CD4-positive, alpha-beta memory T cell (primary cell): Measurements from ENCODE around the gene RPL41. TPM values are rescaled to one million over a fixed set of nuclear protein-coding genes. Genes with fewer than 3 reads are reported as not detected.

ENCODE experiments used
- CTCF ChIA-PET: fragments of 350-600 bp; sonication (Branson Sonifier 250); formaldehyde crosslinking; loops from one replicate; lab custom pipeline; 2021; ENCODE audit warnings: inconsistent platforms; ENCODE audit not compliant: partially characterized antibody; lab: Charles Lee
- POLR2A ChIA-PET: fragments of 350-600 bp; sonication (Branson Sonifier 250); formaldehyde crosslinking; loops from one replicate; lab custom pipeline; 2021; ENCODE audit not compliant: partially characterized antibody; lab: Charles Lee
- DNase-seq, 5 donors: peaks; one replicate each; pipeline versions ENCODE4 v3.0.0 to v3.0.0-alpha.2; 2020 to 2022; ENCODE audit warnings: mixed read lengths in 1 of 5
- H3K27ac ChIP-seq: one replicate; pipeline ENCODE4 v1.7.0; 2013; ENCODE audit warnings: low read depth, low read length
- H3K27me3 ChIP-seq: 2 replicates; pipeline ENCODE4 v1.7.0; 2013; ENCODE audit warnings: mild to moderate bottlenecking, low read length, moderate library complexity; ENCODE audit not compliant: insufficient read depth
- H3K36me3 ChIP-seq: 2 replicates; pipeline ENCODE4 v1.7.0; 2013; ENCODE audit warnings: mild to moderate bottlenecking, low read length, moderate library complexity; ENCODE audit not compliant: insufficient read depth
- H3K4me1 ChIP-seq: 2 replicates; pipeline ENCODE4 v1.7.0; 2013; ENCODE audit warnings: mild to moderate bottlenecking, low read length, moderate library complexity; ENCODE audit not compliant: insufficient read depth
- H3K4me3 ChIP-seq, 2 donors: one replicate each; pipeline ENCODE4 v1.7.0; 2013; ENCODE audit warnings: low read length in 2 of 2, mild to moderate bottlenecking in 1 of 2
- H3K9me3 ChIP-seq, 2 donors: one replicate each; pipeline ENCODE4 v1.7.0; 2013; ENCODE audit warnings: low read length in 2 of 2, control low read depth in 1 of 2; ENCODE audit not compliant: control insufficient read depth in 1 of 2
- H3K27ac Mint-ChIP-seq, 7 donors: one replicate each; pipeline ENCODE4 v1.8.0; 2020 to 2021; ENCODE audit warnings: mixed read lengths in 7 of 7, mild to moderate bottlenecking in 6 of 7, inconsistent platforms in 3 of 7, moderate library complexity in 3 of 7
- H3K27me3 Mint-ChIP-seq, 2 donors: one replicate each; pipeline ENCODE4 v1.8.0; 2020 to 2021; ENCODE audit warnings: mixed read lengths in 2 of 2
- H3K36me3 Mint-ChIP-seq, 2 donors: one replicate each; pipeline ENCODE4 v1.8.0; 2020 to 2021; ENCODE audit warnings: mixed read lengths in 2 of 2, inconsistent platforms in 1 of 2, mild to moderate bottlenecking in 1 of 2
- H3K4me1 Mint-ChIP-seq, 4 donors: one replicate each; pipeline ENCODE4 v1.8.0; 2020 to 2021; ENCODE audit warnings: mixed read lengths in 4 of 4, mild to moderate bottlenecking in 1 of 4
- H3K4me3 Mint-ChIP-seq, 8 donors: one replicate each; pipeline ENCODE4 v1.8.0; 2020 to 2021; ENCODE audit warnings: mixed read lengths in 8 of 8, mild to moderate bottlenecking in 7 of 8, moderate library complexity in 6 of 8, inconsistent platforms in 3 of 8
- H3K9me3 Mint-ChIP-seq, 8 donors: one replicate each; pipeline ENCODE4 v1.8.0; 2020 to 2021; ENCODE audit warnings: mixed read lengths in 8 of 8, mild to moderate bottlenecking in 5 of 8, inconsistent platforms in 3 of 8, moderate library complexity in 1 of 8
- intact Hi-C: fragments of 100-400 bp; cut with micrococcal nuclease; formaldehyde crosslinking; loops from one replicate; pipeline ENCODE4 v1.15.1; 2023
- polyA plus RNA-seq, 2 donors: library from polyadenylated mRNA; unstranded; fragments of 300-500 nt; fragmentation: Illumina TruSeq; gene quantifications; one replicate each; pipeline ENCODE4 v1.2.3, GENCODE V29; 2021
- total RNA-seq, 2 experiments: library from RNA; stranded (reverse); gene quantifications; one replicate each; pipeline ENCODE4 v1.2.3, GENCODE V29; 2021

Gene RPL41
- total and polyA plus RNA-seq, 4 experiments from 2014 or later, result 5,438 to 8,691 (median 5,893) TPM

DNA sequence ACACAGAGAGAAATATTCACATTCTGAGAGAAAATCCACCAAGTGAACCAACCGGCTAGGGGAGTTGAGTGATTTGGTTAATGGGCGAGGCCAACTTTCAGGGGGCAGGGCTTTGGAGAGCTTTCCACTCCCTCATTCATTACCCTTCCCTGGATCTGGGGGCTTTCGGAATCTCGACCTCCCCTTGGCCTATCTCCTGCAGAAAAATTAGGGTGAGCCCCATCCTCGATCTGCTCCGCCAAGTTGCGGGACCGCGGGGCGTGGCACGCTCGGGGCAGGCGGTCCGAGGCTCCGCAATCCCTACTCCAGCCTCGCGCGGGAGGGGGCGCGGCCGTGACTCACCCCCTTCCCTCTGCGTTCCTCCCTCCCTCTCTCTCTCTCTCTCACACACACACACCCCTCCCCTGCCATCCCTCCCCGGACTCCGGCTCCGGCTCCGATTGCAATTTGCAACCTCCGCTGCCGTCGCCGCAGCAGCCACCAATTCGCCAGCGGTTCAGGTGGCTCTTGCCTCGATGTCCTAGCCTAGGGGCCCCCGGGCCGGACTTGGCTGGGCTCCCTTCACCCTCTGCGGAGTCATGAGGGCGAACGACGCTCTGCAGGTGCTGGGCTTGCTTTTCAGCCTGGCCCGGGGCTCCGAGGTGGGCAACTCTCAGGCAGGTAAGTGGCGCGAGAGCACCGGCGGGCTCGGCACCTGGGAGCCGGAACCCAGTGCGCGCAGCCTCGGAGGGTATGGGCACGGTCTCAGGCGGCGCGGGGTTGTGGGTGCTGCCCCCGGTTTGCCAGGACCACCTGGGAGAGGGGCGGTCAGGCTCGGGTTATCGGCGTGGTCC, 36.5 kb upstream of the RPL41 start, which contains the start of gene ERBB3:
ERBB3 (plus strand) TSS at position 443 of the 833 bp plus-strand sequence; CDS start at position 579, 136 bp downstream.
- peak; percentile 37 to 84 (median 45) for DNase-seq
- Mint-ChIP-seq H3K4me1 (peaks cover 0 to 25% (median 5%) of the 10 kb centered on the region in 4 donors), H3K9me3 (no peaks in the 10 kb centered on the region), H3K36me3 (no peaks in the 10 kb centered on the region), H3K27ac (peak within 1 kb of the TSS in 6 of 7 donors; percentile 37 to 91 (median 66)), H3K27me3 (peaks cover 0 to 3% of the 10 kb centered on the region in 2 donors), H3K4me3 (peak within 1 kb of the TSS; percentile 84 to 91 (median 88))
- no peaks in the 10 kb centered on the region for H3K36me3 ChIP-seq
- H3K27me3 ChIP-seq, result peaks cover 6% of the 10 kb centered on the region
- POLR2A ChIA-PET, result interaction anchor here (1.3 to 6.1 kb wide), 6 partner anchors 24 to 110 kb away, joined by 3 to 70 read pairs (median 6); partner anchors contain the start of genes PA2G4, RPL41, SMARCC2 and ZC3H10
- peak within 1 kb of the TSS; percentile 52 to 86 for H3K4me3 ChIP-seq
- no peaks in the 10 kb centered on the region for H3K9me3 ChIP-seq
- peak within 1 kb of the TSS; percentile 2 for H3K27ac ChIP-seq
- CTCF ChIA-PET, result interaction anchor here (0.8 to 2.2 kb wide), 11 partner anchors 11 to 356 kb away, joined by 3 to 8 read pairs (median 4); partner anchors contain the start of genes PA2G4 and ZC3H10
- intact Hi-C loops, result loop anchor here (1.0 to 2.0 kb wide), 3 partner anchors 24 to 38 kb away; partner anchors contain the start of genes PA2G4 and ZC3H10
- H3K4me1 ChIP-seq, result peaks cover 20% of the 10 kb centered on the region

DNA sequence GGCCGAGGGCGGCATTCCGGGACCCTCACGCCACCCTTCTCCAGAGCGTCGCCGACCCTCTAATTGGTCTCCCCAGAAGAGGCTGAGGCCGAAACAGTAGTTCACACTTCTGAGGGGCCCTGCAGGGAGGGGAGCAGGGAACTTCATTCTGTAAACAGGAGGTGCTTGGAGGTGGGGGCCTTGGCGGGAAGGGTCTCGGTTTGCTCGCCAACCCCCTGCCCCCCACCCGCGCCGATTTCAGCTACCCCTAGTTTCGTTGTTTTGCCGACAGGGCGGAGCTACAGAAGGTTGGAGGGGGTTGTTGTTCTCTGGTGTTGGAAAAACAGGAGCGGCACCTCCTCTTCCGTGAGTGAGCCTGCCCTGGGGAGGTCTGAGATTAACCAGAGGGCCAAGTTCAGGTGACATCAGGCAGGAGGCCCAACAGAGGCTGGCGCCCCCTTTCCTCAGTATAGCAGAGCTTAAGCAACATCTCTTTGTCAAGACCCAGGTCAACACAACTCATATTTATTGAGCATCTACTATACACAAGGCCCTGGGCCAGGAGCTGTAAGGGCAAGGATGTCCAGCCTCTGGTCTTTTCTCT, 35.8 kb upstream of the RPL41 start:
- no peaks in the 10 kb centered on the region for H3K36me3 Mint-ChIP-seq
- peak overlapping the region in 2 of 7 donors; percentile 37 to 76 for H3K27ac Mint-ChIP-seq
- H3K9me3 Mint-ChIP-seq, result no peaks in the 10 kb centered on the region
- CTCF ChIA-PET, result interaction anchor here (0.6 to 2.2 kb wide), 9 partner anchors 10 to 342 kb away, joined by 3 to 8 read pairs (median 4); partner anchors contain the start of gene PA2G4
- Histone ChIP-seq H3K27ac (no peak overlapping the region), H3K9me3 (no peaks in the 10 kb centered on the region), H3K36me3 (no peaks in the 10 kb centered on the region), H3K4me1 (peaks cover 20% of the 10 kb centered on the region), H3K27me3 (peaks cover 6% of the 10 kb centered on the region), H3K4me3 (peak overlapping the region in 1 of 2 donors; percentile 52)
- peaks cover 0 to 3% of the 10 kb centered on the region in 2 donors for H3K27me3 Mint-ChIP-seq
- H3K4me3 Mint-ChIP-seq, result peak overlapping the region; percentile 49 to 90 (median 84)
- peaks cover 0 to 25% (median 5%) of the 10 kb centered on the region in 4 donors for H3K4me1 Mint-ChIP-seq
- DNase-seq, result no peak
- POLR2A ChIA-PET, result interaction anchor here (1.3 to 6.1 kb wide), 5 partner anchors 23 to 107 kb away, joined by 4 to 70 read pairs (median 6); partner anchors contain the start of genes PA2G4, RAB5B, RPL41 and ZC3H10
- intact Hi-C loops, result no loop called here

DNA sequence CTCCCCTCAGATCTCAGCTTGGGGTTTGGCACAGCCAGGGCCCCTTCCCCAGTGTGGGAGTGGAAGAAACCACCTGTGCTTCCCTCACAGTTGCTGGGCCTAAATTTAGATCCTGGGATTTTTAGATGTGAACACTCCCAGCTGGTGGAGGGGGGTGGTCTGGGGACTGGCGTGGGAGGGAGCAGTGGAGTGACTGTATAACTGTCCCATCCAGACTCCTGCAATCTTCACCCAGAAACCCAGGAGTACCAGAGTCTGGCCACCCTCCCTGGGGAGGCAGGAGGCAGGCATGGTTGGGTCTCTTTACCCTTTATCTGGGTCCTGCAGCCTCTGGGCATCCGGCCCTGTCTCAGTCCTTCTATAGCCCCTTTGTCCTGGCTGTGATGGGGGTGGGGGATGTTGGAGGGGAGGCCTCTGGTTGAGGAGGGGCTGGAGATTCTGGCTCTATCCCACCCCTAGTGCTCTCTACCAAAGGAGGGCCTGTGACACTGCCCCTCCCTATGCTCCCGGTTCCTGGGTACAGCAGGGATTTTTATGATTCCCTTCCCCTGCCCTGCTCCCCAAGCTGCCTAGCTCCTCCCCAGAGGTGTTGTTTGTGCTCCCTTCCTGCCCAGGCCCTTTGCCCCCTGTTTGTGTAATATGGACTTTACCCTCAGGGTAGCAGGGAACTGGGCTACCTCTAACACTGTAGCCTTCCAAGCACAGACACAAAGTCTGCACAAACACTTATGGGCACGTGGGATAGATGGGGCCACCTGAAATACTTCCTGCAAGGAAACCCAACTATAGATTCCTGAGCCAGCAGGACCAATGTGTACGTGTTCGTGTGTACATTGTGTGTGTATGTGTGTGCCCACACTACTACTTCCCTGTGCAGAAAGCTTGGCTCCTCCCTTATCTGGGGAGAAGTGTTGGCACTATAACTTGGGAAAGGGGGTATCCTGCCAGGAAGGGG, 34.8 kb upstream of the RPL41 start:
- ChIA-PET CTCF (interaction anchor here (0.6 to 2.2 kb wide), 4 partner anchors 23 to 60 kb away, joined by 3 to 8 read pairs (median 6); partner anchors contain the start of gene PA2G4), POLR2A (interaction anchor here (0.6 to 6.1 kb wide), 5 partner anchors 21 to 108 kb away, joined by 3 to 70 read pairs (median 6); partner anchors contain the start of genes PA2G4, RAB5B, RPL41 and ZC3H10)
- no peaks in the 10 kb centered on the region for H3K36me3 ChIP-seq
- H3K9me3 ChIP-seq, result no peaks in the 10 kb centered on the region
- H3K4me3 ChIP-seq, result no peak overlapping the region
- Mint-ChIP-seq H3K4me1 (peaks cover 0 to 25% (median 5%) of the 10 kb centered on the region in 4 donors), H3K9me3 (no peaks in the 10 kb centered on the region), H3K4me3 (peak overlapping the region in 7 of 8 donors; percentile 17 to 88 (median 71)), H3K36me3 (no peaks in the 10 kb centered on the region), H3K27me3 (peaks cover 0 to 3% of the 10 kb centered on the region in 2 donors), H3K27ac (peak overlapping the region in 1 of 7 donors; percentile 76)
- DNase-seq, result no peak
- intact Hi-C loops, result no loop called here
- no peak overlapping the region for H3K27ac ChIP-seq
- H3K27me3 ChIP-seq, result peaks cover 6% of the 10 kb centered on the region
- peaks cover 20% of the 10 kb centered on the region for H3K4me1 ChIP-seq

DNA sequence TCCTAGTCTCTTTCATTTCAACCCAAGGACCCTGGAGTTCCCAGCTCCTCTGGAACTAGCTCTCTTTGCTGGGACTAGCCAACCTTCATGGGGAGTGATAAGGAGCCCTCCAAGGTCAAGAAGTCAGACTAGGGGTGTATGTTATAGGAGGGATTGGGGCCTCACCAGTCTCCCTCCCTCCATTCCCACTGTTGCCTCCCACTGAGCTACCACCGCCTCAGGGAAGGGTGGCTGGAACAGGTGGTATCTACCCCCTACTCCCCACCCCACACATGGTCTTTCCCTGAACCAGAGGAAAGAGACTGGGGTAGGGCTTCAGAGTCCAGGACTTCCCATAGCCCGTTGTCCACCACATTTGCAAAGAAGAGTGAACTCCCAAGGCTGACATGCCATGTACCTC, 34.1 kb upstream of the RPL41 start:
- Histone ChIP-seq H3K9me3 (no peaks in the 10 kb centered on the region), H3K4me3 (no peak overlapping the region), H3K27ac (no peak overlapping the region), H3K4me1 (peaks cover 20% of the 10 kb centered on the region), H3K27me3 (peaks cover 6% of the 10 kb centered on the region), H3K36me3 (no peaks in the 10 kb centered on the region)
- intact Hi-C loops, result no loop called here
- POLR2A ChIA-PET, result interaction anchor here (6.1 kb wide), 1 partner anchor 21 kb away, joined by 70 read pairs; the partner anchor contains the start of gene PA2G4
- H3K27ac Mint-ChIP-seq, result peak overlapping the region in 1 of 7 donors; percentile 19
- H3K9me3 Mint-ChIP-seq, result no peaks in the 10 kb centered on the region
- peaks cover 0 to 3% of the 10 kb centered on the region in 2 donors for H3K27me3 Mint-ChIP-seq
- no peaks in the 10 kb centered on the region for H3K36me3 Mint-ChIP-seq
- no peak overlapping the region for H3K4me3 Mint-ChIP-seq
- peaks cover 0 to 25% (median 5%) of the 10 kb centered on the region in 4 donors for H3K4me1 Mint-ChIP-seq
- CTCF ChIA-PET, result interaction anchor here (2.2 kb wide), 1 partner anchor 22 kb away, joined by 7 read pairs; the partner anchor contains the start of gene PA2G4
- DNase-seq, result no peak

DNA sequence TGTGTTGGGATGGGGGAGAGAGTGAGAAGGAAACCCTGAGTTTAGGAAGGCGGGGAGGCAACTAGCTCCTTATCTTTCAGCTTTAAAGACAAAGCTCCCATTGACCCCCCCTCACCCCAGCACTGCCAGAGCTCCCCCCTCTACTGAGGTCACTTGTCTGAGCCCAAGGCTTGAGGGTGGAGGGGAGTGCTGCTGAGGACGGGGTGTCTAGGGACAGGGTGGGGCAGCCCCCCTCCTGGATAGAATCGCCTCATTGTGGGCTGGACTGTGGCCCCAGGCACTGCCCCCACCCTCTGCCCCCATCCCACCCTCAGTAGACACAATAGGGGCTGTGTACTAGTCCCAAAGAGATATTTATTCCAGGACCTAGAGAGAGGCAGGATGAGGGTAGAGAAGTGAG, 33.5 kb upstream of the RPL41 start:
- no peaks in the 10 kb centered on the region for H3K36me3 Mint-ChIP-seq
- H3K9me3 ChIP-seq, result no peaks in the 10 kb centered on the region
- intact Hi-C loops, result no loop called here
- no peaks in the 10 kb centered on the region for H3K9me3 Mint-ChIP-seq
- H3K4me1 Mint-ChIP-seq, result peaks cover 0 to 25% (median 5%) of the 10 kb centered on the region in 4 donors
- peaks cover 6% of the 10 kb centered on the region for H3K27me3 ChIP-seq
- H3K27ac ChIP-seq, result no peak overlapping the region
- DNase-seq, result no peak
- no peak overlapping the region for H3K27ac Mint-ChIP-seq
- no peak overlapping the region for H3K4me3 Mint-ChIP-seq
- ChIA-PET POLR2A (no interaction called here), CTCF (interaction anchor here (2.2 kb wide), 1 partner anchor 22 kb away, joined by 7 read pairs; the partner anchor contains the start of gene PA2G4)
- H3K4me1 ChIP-seq, result peaks cover 20% of the 10 kb centered on the region
- H3K27me3 Mint-ChIP-seq, result peaks cover 0 to 3% of the 10 kb centered on the region in 2 donors
- H3K36me3 ChIP-seq, result no peaks in the 10 kb centered on the region
- H3K4me3 ChIP-seq, result no peak overlapping the region

DNA sequence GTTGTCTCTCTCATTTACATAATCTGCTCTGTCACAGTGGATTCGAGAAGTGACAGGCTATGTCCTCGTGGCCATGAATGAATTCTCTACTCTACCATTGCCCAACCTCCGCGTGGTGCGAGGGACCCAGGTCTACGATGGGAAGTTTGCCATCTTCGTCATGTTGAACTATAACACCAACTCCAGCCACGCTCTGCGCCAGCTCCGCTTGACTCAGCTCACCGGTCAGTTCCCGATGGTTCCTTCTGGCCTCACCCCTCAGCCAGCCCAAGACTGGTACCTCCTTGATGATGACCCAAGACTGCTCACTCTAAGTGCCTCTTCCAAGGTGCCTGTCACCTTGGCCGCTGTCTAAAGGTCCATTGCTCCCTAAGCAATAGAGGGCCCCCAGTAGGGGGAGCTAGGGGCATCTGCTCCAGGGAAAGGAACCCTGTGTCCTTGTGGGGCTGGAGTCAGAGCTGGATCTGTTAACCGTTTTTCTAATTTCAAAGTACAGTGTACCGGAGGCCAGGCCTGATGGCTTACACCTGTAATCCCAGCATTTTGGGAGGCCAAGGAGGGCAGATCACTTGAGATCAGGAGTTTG, 31.4 kb upstream of the RPL41 start:
- peaks cover 0 to 3% of the 10 kb centered on the region in 2 donors for H3K27me3 Mint-ChIP-seq
- H3K36me3 Mint-ChIP-seq, result no peaks in the 10 kb centered on the region
- H3K4me3 Mint-ChIP-seq, result no peak overlapping the region
- peaks cover 0 to 11% (median 4%) of the 10 kb centered on the region in 4 donors for H3K4me1 Mint-ChIP-seq
- no peak overlapping the region for H3K4me3 ChIP-seq
- no peak overlapping the region for H3K27ac ChIP-seq
- H3K27ac Mint-ChIP-seq, result peak overlapping the region in 1 of 7 donors; percentile 76
- POLR2A ChIA-PET, result interaction anchor here (1.8 kb wide), 1 partner anchor 19 kb away, joined by 4 read pairs; the partner anchor contains the start of gene PA2G4
- CTCF ChIA-PET, result interaction anchor here (0.9 to 3.0 kb wide), 12 partner anchors 11 to 65 kb away, joined by 3 to 23 read pairs (median 3); partner anchors contain the start of genes PA2G4 and ZC3H10
- H3K9me3 Mint-ChIP-seq, result no peaks in the 10 kb centered on the region
- no peak for DNase-seq
- no peaks in the 10 kb centered on the region for H3K36me3 ChIP-seq
- no peaks in the 10 kb centered on the region for H3K9me3 ChIP-seq
- H3K27me3 ChIP-seq, result peaks cover 6% of the 10 kb centered on the region
- intact Hi-C loops, result no loop called here
- peaks cover 10% of the 10 kb centered on the region for H3K4me1 ChIP-seq
